GM12891 (cell line): ENCODE measurements around the gene SCAI.

Experiments used
- DNase-seq: peaks from one replicate; pipeline ENCODE4 v3.0.0; 2011; ENCODE audit warnings: low spot score; ENCODE audit not compliant: insufficient read length
- FAIRE-seq: peaks from 2 replicates; lab custom pipeline; 2011; peaks lifted over from hg19 to GRCh38; lab: Jason Lieb, UNC
- PAX5 ChIP-seq: IDR thresholded peaks from 2 replicates; pipeline ENCODE4 v1.6.1; 2011; ENCODE audit warnings: low read length, moderate library complexity, mild to moderate bottlenecking; ENCODE audit not compliant: insufficient read depth, severe bottlenecking
- POLR2A ChIP-seq: IDR thresholded peaks from 2 replicates; pipeline ENCODE4 v1.6.1; 2011; ENCODE audit warnings: low read depth, low read length, control low read depth
- POLR2AphosphoS5 ChIP-seq: IDR thresholded peaks from 2 replicates; pipeline ENCODE4 v1.6.1; 2011; ENCODE audit warnings: low read depth, low read length, control low read depth
- POU2F2 ChIP-seq: IDR thresholded peaks from 2 replicates; pipeline ENCODE4 v1.6.1; 2011; ENCODE audit warnings: low read depth, mild to moderate bottlenecking, control low read depth, low read length, moderate library complexity
- SPI1 ChIP-seq: IDR thresholded peaks from 2 replicates; pipeline ENCODE4 v1.6.1; 2011; ENCODE audit warnings: low read depth, low read length, control low read depth
- TAF1 ChIP-seq: IDR thresholded peaks from 2 replicates; pipeline ENCODE4 v1.6.1; 2011; ENCODE audit warnings: low read depth, low read length, control low read depth

SCAI gene

DNA sequence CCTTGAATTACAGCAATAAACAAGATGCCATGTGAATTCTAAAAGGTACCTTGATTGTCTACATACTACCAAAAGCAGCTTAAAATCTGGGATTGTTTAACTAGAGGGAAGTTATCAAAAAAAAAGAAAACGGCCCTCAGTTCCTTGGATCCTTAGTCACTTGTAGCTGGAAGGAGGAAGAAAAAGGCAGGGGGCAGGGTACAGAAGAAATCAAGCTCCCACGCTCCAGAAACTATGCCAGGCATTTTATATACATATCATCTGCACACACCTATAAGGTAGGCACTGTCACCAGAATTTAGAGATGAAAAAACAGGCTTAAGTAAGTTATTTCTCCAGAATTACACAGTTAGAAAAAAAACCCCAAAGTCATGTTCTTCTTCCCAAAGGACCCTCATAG lies 63.4 kb downstream of the SCAI start:
- FAIRE-seq: no peak
- TF ChIP-seq SPI1 (no peak), POLR2AphosphoS5 (no peak), POLR2A (no peak), PAX5 (no peak)
- DNase-seq: no peak

DNA sequence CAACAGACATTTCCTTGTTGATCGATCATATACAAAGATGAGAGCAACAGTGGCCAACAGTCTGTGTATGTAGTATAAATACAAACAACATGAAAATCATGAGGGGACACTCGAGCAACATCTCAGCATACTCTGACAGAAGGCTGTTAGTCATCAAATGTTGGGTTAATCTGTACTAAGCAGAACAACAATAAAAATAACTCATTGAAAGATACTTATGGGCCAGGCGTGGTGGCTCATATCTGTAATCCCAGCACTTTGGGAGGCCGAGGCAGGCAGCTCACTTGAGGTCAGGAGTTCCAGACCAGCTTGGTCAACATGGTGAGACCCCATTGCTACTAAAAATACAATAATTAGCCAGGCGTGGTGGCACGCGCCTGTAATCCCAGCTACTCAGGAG lies 67.3 kb downstream of the SCAI start:
- no peak for FAIRE-seq
- TF ChIP-seq SPI1 (no peak), POLR2A (no peak), TAF1 (no peak), POU2F2 (no peak), PAX5 (no peak), POLR2AphosphoS5 (no peak)
- DNase-seq: no peak

DNA sequence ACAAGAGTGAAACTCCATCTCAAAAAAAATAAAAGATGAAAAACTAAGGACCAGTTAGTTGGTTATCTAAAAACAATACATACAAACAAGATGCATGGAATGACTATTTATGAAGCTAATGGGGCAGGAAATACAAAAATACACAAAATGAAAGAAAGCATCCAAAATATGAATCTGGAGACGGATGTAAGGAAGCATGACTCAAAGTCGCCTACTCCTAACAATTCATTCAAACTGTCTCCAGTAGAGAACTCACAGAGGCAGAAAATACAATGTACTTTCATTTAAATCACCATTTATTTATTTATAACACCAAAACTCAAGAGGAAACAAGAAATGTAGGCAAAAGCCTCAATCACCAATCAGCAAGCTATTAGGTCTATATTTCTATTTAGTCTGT lies 68.4 kb downstream of the SCAI start:
- FAIRE-seq (no peak), DNase-seq (no peak)
- TF ChIP-seq POLR2A: no peak
- TF ChIP-seq POLR2AphosphoS5: no peak
- no peak for TF ChIP-seq TAF1
- TF ChIP-seq SPI1: no peak
- no peak for TF ChIP-seq PAX5
- no peak for TF ChIP-seq POU2F2

DNA sequence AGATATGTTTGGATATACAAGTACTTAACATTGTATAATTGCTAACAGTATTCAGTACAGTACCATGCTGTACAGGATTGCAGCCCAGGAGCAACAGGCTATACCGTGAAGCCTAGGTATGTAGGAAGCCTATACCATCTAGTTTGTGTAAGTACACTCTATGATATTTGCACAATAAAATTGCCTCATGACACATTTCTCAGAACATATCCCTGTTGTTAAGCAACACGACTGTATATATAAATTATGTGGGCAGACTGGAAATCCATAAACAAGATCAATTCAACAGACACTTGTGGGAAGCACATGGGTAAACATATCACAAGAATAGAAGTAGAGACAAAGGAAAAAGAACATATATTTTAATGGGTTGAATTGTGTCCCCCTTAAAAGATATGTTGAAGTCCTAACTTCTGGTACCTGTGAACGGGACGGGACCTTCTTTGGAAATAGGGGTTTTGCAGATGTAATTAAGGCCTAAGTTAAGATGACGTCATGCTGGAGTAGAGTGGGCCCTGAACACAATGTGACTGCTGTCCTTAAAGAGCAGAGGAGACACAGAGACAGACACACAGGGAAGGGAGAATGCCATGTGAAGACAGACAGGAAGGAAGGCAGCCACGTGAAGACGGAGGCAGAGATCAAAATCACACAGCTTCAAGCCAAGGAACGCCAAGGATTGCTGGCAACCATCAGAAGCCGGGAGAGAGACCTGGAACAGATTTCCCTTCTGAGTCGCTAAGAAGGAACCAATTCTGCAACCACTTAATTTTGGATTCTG lies 76.3 kb downstream of the SCAI start:
- peak; percentile 52 for FAIRE-seq
- DNase-seq: no peak
- TF ChIP-seq POLR2AphosphoS5 (no peak), POLR2A (no peak), SPI1 (no peak), TAF1 (no peak)

GRCh38 chr9:125061391-125061790 lies 81.9 kb downstream of the SCAI start:
- FAIRE-seq (peak; percentile 55), DNase-seq (no peak)
- no peak for TF ChIP-seq PAX5
- no peak for TF ChIP-seq POLR2A
- no peak for TF ChIP-seq SPI1
- no peak for TF ChIP-seq POLR2AphosphoS5
- TF ChIP-seq TAF1: no peak
- TF ChIP-seq POU2F2: no peak

DNA sequence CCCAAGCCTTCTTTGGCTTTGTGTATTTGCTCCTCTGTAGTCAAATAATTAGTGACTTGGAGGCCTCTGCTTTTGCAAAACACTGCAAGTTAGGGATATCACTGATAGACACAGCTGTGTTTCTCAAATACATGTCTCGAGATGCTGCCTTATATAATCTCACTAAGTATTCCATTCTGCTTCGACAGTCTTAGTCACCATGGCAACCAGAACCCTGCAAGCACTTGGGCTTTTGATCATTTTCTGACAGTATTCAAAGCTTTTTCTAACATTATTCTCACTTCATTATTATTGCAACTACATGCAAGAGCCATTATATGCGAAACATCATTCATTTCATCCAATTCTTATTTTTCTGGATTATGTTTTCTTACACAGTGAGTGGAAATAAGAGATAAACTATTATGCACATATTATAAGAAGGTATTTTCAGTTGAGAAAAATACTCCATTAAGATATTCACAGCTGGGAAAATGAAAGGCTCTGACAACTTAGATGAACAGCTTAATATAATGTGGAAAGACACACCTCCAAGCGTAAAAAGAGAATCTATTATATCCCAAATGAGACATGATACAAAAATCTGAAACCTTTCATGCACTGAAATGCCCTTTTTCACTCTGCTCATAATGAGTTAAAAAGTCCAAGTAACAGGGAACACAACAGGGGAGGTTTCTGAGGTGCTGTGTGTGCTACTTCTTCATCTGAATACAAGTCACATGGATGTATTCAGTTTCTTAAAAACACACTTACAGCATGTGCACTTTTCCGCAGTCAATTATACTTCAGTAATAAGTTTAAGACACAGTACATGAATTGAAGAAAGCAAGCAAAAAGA lies 93.9 kb downstream of the SCAI start:
- TF ChIP-seq POU2F2: no peak
- TF ChIP-seq PAX5: no peak
- TF ChIP-seq POLR2A: no peak
- TF ChIP-seq SPI1: no peak
- TF ChIP-seq POLR2AphosphoS5: no peak
- TF ChIP-seq TAF1: no peak
- no peak for FAIRE-seq
- no peak for DNase-seq

GRCh38 chr9:125043631-125044030 lies 99.7 kb downstream of the SCAI start:
- TF ChIP-seq POU2F2 (no peak), SPI1 (no peak), POLR2AphosphoS5 (no peak), POLR2A (no peak), TAF1 (no peak), PAX5 (no peak)
- DNase-seq: no peak
- FAIRE-seq: no peak

GRCh38 chr9:125043148-125043547 lies 100.2 kb downstream of the SCAI start:
- DNase-seq: no peak
- TF ChIP-seq SPI1: no peak
- TF ChIP-seq POLR2A: no peak
- no peak for TF ChIP-seq POLR2AphosphoS5
- no peak for TF ChIP-seq POU2F2
- TF ChIP-seq TAF1: no peak
- TF ChIP-seq PAX5: no peak
- FAIRE-seq: no peak

DNA sequence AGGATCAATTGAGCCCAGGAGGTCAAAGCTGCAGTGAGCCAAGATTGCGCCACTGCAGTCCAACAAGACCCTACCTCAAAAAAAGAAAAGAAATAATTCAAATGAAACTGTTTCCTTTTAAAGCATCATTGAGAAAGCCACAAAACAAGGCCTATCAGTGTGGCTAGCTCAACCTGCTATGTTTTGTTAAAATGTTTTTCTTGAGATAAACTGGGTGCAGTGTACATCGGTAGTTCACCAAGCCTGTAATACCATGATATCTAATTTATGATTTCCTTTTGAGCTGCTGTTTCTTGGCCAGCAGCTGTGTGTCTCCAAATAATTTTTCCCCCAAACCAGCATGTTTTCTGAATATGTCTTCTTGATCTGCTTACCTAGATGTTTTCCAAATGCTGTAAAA lies 105.2 kb downstream of the SCAI start:
- FAIRE-seq: no peak
- TF ChIP-seq POU2F2 (no peak), POLR2AphosphoS5 (no peak), PAX5 (no peak), POLR2A (no peak), TAF1 (no peak), SPI1 (no peak)

GRCh38 chr9:125028041-125028440 lies 115.3 kb downstream of the SCAI start:
- FAIRE-seq (no peak), DNase-seq (no peak)
- TF ChIP-seq POU2F2 (no peak), TAF1 (no peak), POLR2AphosphoS5 (no peak)

More for the DNA sequence above, 105.2 kb downstream of the SCAI start:
- DNase-seq: no peak
